HepG2 (cell line): Measurements from ENCODE around the gene MYO15A. TPM values are rescaled to one million over a fixed set of nuclear protein-coding genes. Genes with fewer than 3 reads are reported as not detected.

Source experiments
- ERF ChIP-seq: IDR thresholded peaks from 2 replicates; pipeline ENCODE4 v1.6.1; 2018; ENCODE audit warnings: missing biosample characterization, missing genetic modification reagents
- GLI4 ChIP-seq: sonication (generic); formaldehyde crosslinking; IDR thresholded peaks from 2 replicates; pipeline ENCODE4 v1.5.1; 2020; ENCODE audit warnings: missing genetic modification reagents, mild to moderate bottlenecking, moderate library complexity, borderline replicate concordance
- HNRNPK ChIP-seq: fragments of 200-400 bp; formaldehyde crosslinking; IDR thresholded peaks from 2 replicates; pipeline ENCODE4 v1.6.1; 2018; ENCODE audit warnings: low read length, low read depth, moderate library complexity, mild to moderate bottlenecking; ENCODE audit not compliant: poor library complexity, severe bottlenecking
- KLF16 ChIP-seq, 2 experiments: sonication (generic) in 1 of 2; formaldehyde crosslinking in 1 of 2; IDR thresholded peaks; 2 replicates each; pipeline versions ENCODE4 v1.6.1 to v1.8.0; 2016 to 2023; ENCODE audit warnings: missing genetic modification reagents in 2 of 2, missing compliant biosample characterization in 1 of 2
- MIER2 ChIP-seq: IDR thresholded peaks from 2 replicates; pipeline ENCODE4 v1.6.1; 2016; ENCODE audit warnings: missing biosample characterization, missing genetic modification reagents
- NFYB ChIP-seq: sonication (generic); formaldehyde crosslinking; IDR thresholded peaks from 2 replicates; pipeline ENCODE4 v1.4.0; 2020; ENCODE audit warnings: missing genetic modification reagents
- TAF15 ChIP-seq: fragments of 200-400 bp; formaldehyde crosslinking; IDR thresholded peaks from one replicate; pipeline ENCODE4 v1.6.1; 2018; ENCODE audit warnings: mild to moderate bottlenecking, low read depth, low read length; ENCODE audit not compliant: poor library complexity, severe bottlenecking
- TBP ChIP-seq: sonication (generic); formaldehyde crosslinking; IDR thresholded peaks from 2 replicates; pipeline ENCODE4 v1.5.0; 2020; ENCODE audit warnings: missing genetic modification reagents
- XRCC5 ChIP-seq: fragments of 200-400 bp; formaldehyde crosslinking; optimal IDR thresholded peaks from 2 replicates; pipeline ENCODE3; 2017; ENCODE audit warnings: mild to moderate bottlenecking, low read length
- ZGPAT ChIP-seq: IDR thresholded peaks from 2 replicates; pipeline ENCODE4 v1.6.1; 2016; ENCODE audit warnings: mild to moderate bottlenecking
- ZNF276 ChIP-seq: sonication (generic); formaldehyde crosslinking; IDR thresholded peaks from 2 replicates; pipeline ENCODE4 v1.4.0; 2020; ENCODE audit warnings: mild to moderate bottlenecking, low read depth, missing genetic modification reagents
- ZNF335 ChIP-seq: sonication (generic); formaldehyde crosslinking; IDR thresholded peaks from 2 replicates; pipeline ENCODE4 v1.4.0; 2020; ENCODE audit warnings: missing genetic modification reagents
- ZNF460 ChIP-seq: sonication (generic); formaldehyde crosslinking; IDR thresholded peaks from 2 replicates; pipeline ENCODE4 v1.5.1; 2020; ENCODE audit warnings: missing genetic modification reagents, mild to moderate bottlenecking, borderline replicate concordance
- ZNF550 ChIP-seq: sonication (generic); formaldehyde crosslinking; IDR thresholded peaks from 2 replicates; pipeline ENCODE4 v1.4.0; 2020; ENCODE audit warnings: mild to moderate bottlenecking, missing genetic modification reagents, borderline replicate concordance
- ZNF552 ChIP-seq: sonication (generic); formaldehyde crosslinking; IDR thresholded peaks from 2 replicates; pipeline ENCODE4 v1.9.0; 2022; ENCODE audit warnings: missing genetic modification reagents, mild to moderate bottlenecking, borderline replicate concordance
- ZNF572 ChIP-seq: sonication (generic); formaldehyde crosslinking; IDR thresholded peaks from 2 replicates; pipeline ENCODE4 v1.5.1; 2020; ENCODE audit warnings: mild to moderate bottlenecking, missing genetic modification reagents
- ZNF616 ChIP-seq: sonication (generic); formaldehyde crosslinking; IDR thresholded peaks from 2 replicates; pipeline ENCODE4 v1.5.0; 2020; ENCODE audit warnings: low read depth, mild to moderate bottlenecking, missing genetic modification reagents
- ZNF761 ChIP-seq: sonication (generic); formaldehyde crosslinking; conservative IDR thresholded peaks from 2 replicates; pipeline ENCODE4 v1.4.0; 2020; ENCODE audit warnings: mild to moderate bottlenecking, missing genetic modification reagents
- ZSCAN21 ChIP-seq: sonication (generic); formaldehyde crosslinking; IDR thresholded peaks from 2 replicates; pipeline ENCODE4 v1.8.0; 2022; ENCODE audit warnings: mild to moderate bottlenecking, missing genetic modification reagents, moderate library complexity, borderline replicate concordance
- ZUFSP ChIP-seq: sonication (generic); formaldehyde crosslinking; IDR thresholded peaks from 2 replicates; pipeline ENCODE4 v1.9.0; 2021; ENCODE audit warnings: missing genetic modification reagents, mild to moderate bottlenecking, borderline replicate concordance
- ZXDC ChIP-seq: sonication (generic); formaldehyde crosslinking; IDR thresholded peaks from 2 replicates; pipeline ENCODE4 v1.5.0; 2020; ENCODE audit warnings: mild to moderate bottlenecking, missing genetic modification reagents
- polyA plus RNA-seq, 8 experiments: library from polyadenylated mRNA; depleted of rRNA in 3 of 8; stranded (reverse) in 7 of 8; unstranded in 1 of 8; fragments of >200 nt; fragmentation: Illumina TruSeq in 4 of 8; extraction: Trizol in 4 of 8; gene quantifications; 2 replicates each; pipeline versions ENCODE4 v1.2.1 to v1.2.3, GENCODE V29; 2011 to 2016; ENCODE audit warnings: low read depth in 4 of 8, missing spikeins in 1 of 8, mixed read lengths in 1 of 8; ENCODE audit not compliant: insufficient read depth in 1 of 8
- total RNA-seq, 5 experiments: library from RNA; depleted of rRNA; stranded (reverse); fragments of >200 nt; fragmentation: Illumina TruSeq; extraction: Trizol; gene quantifications; 2 replicates each; pipeline ENCODE4 v1.2.3, GENCODE V29; 2016; ENCODE audit warnings: low read depth in 1 of 5

The MYO15A gene
- total and polyA plus RNA-seq, 2 of the 13 experiments (the other 11 are each of a cell fraction or from before 2014, with no cell fraction given): 0.07 to 0.20 TPM

GRCh38 chr17:18087610-18088491 lies 20.7 kb upstream of the MYO15A start, which contains the start of gene DRG2 (continued):
- peak; percentile 96 for TF ChIP-seq ERF
- TF ChIP-seq GLI4 (CRISPR knock-in tag): peak; percentile 64; the same call in 1 of the 2 replicates
- TF ChIP-seq ZNF616 (CRISPR knock-in tag): no peak
- TF ChIP-seq ZNF276 (CRISPR knock-in tag): peak; percentile 52; the same call in 1 of the 2 replicates
- peak in 1 of 2 experiments; percentile 96; a peak in 2 of 4 replicates for TF ChIP-seq KLF16 (CRISPR knock-in tag; IDR thresholded peaks at IDR 0.05)
- no peak for TF ChIP-seq ZUFSP (CRISPR knock-in tag)
- peak; percentile 81 for TF ChIP-seq TAF15
- no peak for TF ChIP-seq ZNF550 (CRISPR knock-in tag)
- peak; percentile 15 for TF ChIP-seq HNRNPK
- TF ChIP-seq ZSCAN21: peak; percentile 84; the same call in 1 of the 2 replicates
- no peak for TF ChIP-seq TBP (CRISPR knock-in tag)
- TF ChIP-seq ZNF552: no peak; the same call in 1 of the 2 replicates
- peak; percentile 88 for TF ChIP-seq MIER2 (CRISPR knock-in tag)
- peak; percentile 100 for TF ChIP-seq ZGPAT
- TF ChIP-seq ZNF572 (CRISPR knock-in tag): 0 out of 2 replicates have a peak, but pooled peaks have one; percentile 28
- peak; percentile 98 for TF ChIP-seq ZNF761 (CRISPR knock-in tag)
- TF ChIP-seq NFYB: peak; percentile 47
- TF ChIP-seq ZXDC (CRISPR knock-in tag): 0 out of 2 replicates have a peak, but pooled peaks have one; percentile 80
- no peak; the same call in 1 of the 2 replicates for TF ChIP-seq ZNF460
- peak; percentile 95 for TF ChIP-seq ZNF335 (CRISPR knock-in tag)
- peak; percentile 99 for TF ChIP-seq XRCC5
